ENCODE data around the gene STX18.

DNA sequence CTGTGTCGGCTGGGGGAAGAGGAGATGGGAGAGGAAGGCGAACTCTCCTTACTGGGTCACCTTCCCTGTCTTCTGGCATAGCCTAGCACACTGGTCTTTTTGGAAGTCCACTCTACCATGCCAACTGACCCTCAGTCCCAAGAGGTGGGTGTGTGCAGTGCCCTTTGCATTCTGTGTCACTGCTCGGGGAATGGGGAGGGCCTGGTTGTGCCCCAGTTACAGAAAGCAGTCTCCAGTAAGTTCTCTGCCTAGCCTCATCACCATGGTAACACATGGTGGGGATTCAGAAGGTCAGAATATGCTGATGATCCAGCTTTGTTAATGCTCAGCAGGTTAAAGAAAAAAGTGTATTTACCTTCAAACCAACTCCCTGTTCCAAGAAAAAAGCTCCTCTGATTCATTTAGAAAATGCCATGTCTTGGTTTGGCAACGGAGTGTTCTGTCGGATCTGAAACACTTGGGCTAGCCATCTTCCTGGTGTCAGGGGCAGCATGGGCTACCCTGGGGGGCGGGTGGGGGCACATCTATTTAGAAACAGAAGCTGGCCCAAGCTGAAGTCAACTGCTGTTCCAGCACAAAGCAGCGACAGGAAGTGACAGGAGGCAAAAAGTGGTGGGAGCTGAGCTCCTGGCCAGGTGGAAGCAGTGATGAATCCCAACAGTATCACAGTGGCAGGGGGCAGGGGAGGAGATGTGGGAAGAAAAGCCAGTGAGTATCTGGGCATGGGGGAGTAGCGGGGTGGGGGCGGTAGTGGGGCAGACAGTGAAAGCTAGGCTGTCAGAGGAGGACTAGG lies 117.9 kb downstream of the STX18 start:
- TF ChIP-seq, protein P1, sequence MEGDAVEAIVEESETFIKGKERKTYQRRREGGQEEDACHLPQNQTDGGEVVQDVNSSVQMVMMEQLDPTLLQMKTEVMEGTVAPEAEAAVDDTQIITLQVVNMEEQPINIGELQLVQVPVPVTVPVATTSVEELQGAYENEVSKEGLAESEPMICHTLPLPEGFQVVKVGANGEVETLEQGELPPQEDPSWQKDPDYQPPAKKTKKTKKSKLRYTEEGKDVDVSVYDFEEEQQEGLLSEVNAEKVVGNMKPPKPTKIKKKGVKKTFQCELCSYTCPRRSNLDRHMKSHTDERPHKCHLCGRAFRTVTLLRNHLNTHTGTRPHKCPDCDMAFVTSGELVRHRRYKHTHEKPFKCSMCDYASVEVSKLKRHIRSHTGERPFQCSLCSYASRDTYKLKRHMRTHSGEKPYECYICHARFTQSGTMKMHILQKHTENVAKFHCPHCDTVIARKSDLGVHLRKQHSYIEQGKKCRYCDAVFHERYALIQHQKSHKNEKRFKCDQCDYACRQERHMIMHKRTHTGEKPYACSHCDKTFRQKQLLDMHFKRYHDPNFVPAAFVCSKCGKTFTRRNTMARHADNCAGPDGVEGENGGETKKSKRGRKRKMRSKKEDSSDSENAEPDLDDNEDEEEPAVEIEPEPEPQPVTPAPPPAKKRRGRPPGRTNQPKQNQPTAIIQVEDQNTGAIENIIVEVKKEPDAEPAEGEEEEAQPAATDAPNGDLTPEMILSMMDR (IDR thresholded peaks at IDR 0.05) = no peak
- TF ChIP-seq POLR2A (IDR thresholded peaks at IDR 0.05) = no peak
